ENCODE measurements around the gene C7orf33. TPM values are rescaled to one million over a fixed set of nuclear protein-coding genes. Genes with fewer than 3 reads are reported as not detected.

The C7orf33 gene
- total and polyA plus RNA-seq, 9 of the 15 experiments (the other 6 are each of a cell fraction or from before 2014, with no cell fraction given), result 0.04 TPM; not detected in 8

- TF ChIP-seq ZBTB49 (CRISPR knock-in tag; IDR thresholded peaks at IDR 0.05; ENCODE audit: borderline replicate concordance) (no peak), CBFA2T2 (conservative IDR thresholded peaks at IDR 0.05) (no peak), ZC3H4 (CRISPR knock-in tag; IDR thresholded peaks at IDR 0.05; ENCODE audit: borderline replicate concordance) (no peak), KAT7 (CRISPR knock-in tag; IDR thresholded peaks at IDR 0.05; ENCODE audit: borderline replicate concordance) (no peak), ZBTB8A (IDR thresholded peaks at IDR 0.05; ENCODE audit: partially characterized antibody) (no peak), ZNF146 (CRISPR knock-in tag; IDR thresholded peaks at IDR 0.05; ENCODE audit: unreplicated experiment) (no peak), L3MBTL2 (IDR thresholded peaks at IDR 0.05) (no peak)
Observed at GRCh38 chr7:148661471-148661870, 70.9 kb downstream of the C7orf33 start (continued).

- in situ Hi-C loops (cut with MboI) (no loop called here), intact Hi-C loops (cut with micrococcal nuclease) (no loop called here)
- no peaks in the 10 kb centered on the region for H3K79me2 ChIP-seq (ENCODE audit: control insufficient read depth, insufficient read depth, low read length)
- no peaks in the 10 kb centered on the region for H4K20me1 ChIP-seq (replicated peaks; ENCODE audit: control insufficient read depth, insufficient read depth, low read length)
- no peaks in the 10 kb centered on the region for H3K36me3 ChIP-seq (ENCODE audit: control insufficient read depth, insufficient read depth, low read length)
- H2AFZ ChIP-seq (ENCODE audit: low read depth, low read length), result no peak overlapping the region
- peak; percentile 37 for TF ChIP-seq NFIC (IDR thresholded peaks at IDR 0.05)
- no peak for TF ChIP-seq CBX1 (IDR thresholded peaks at IDR 0.05; ENCODE audit: low read depth)
- no TSS peak for BruUV-seq (replicated peaks)
- no peak overlapping the region for H3K9ac ChIP-seq (ENCODE audit: insufficient read depth in 1 of 2, low read depth in 2 of 2, low read length in 2 of 2)
- ATAC-seq, result no peak; the same call in 2 of the 3 replicates
- no peak overlapping the region for H3K4me2 ChIP-seq (ENCODE audit: insufficient read depth, low read length)
- no peaks in the 10 kb centered on the region for H3K4me1 ChIP-seq (replicated peaks in 1 of 2; ENCODE audit: control insufficient read depth in 2 of 2, insufficient read depth in 2 of 2, low read length in 2 of 2)
- H3K9me1 ChIP-seq (ENCODE audit: control insufficient read depth, insufficient read depth, low read length), result no peaks in the 10 kb centered on the region
- H3K9me3 ChIP-seq (replicated peaks; ENCODE audit: control insufficient read depth, insufficient read depth, low read depth, low read length), result no peaks in the 10 kb centered on the region
- no peak for DNase-seq (ENCODE audit: extremely low read depth in 1 of 4, low spot score in 3 of 4)
- WGBS (ENCODE audit: insufficient coverage, low coverage, missing lambda C conversion rate), result 2% methylated on average over 3 of the region's 3 CpGs
- ChIA-PET CTCF (ENCODE audit: low intra/inter-chr PET ratio) (no interaction called here), POLR2A (no interaction called here)
- H3K27me3 ChIP-seq (ENCODE audit: control insufficient read depth in 2 of 2, insufficient read depth in 2 of 2, low read length in 2 of 2), result peaks cover 22 to 24% of the 10 kb centered on the region in 2 experiments
- H3K27ac ChIP-seq (ENCODE audit: extremely low read depth, low read depth, low read length), result no peak overlapping the region
- H3K4me3 ChIP-seq, result no peak overlapping the region
- FAIRE-seq, result no peak
Observed at GRCh38 chr7:148662646-148663045, 72.1 kb downstream of the C7orf33 start.
